ENCODE results near the gene PLVAP. TPM values are rescaled to one million over a fixed set of nuclear protein-coding genes. Genes with fewer than 3 reads are reported as not detected.

PLVAP gene
- total and polyA plus RNA-seq, 9 of the 15 experiments (the other 6 are each of a cell fraction or from before 2014, with no cell fraction given) = 0.09 to 0.84 (median 0.51) TPM; not detected in 4

GRCh38 chr19:17337675-17338432 lies 39.3 kb downstream of the PLVAP start (continued):
- no peak for TF ChIP-seq RBM15 (IDR thresholded peaks at IDR 0.05; ENCODE audit: insufficient read depth, low read length)
- no peak for TF ChIP-seq BRF2 (IDR thresholded peaks at IDR 0.05; ENCODE audit: borderline replicate concordance, insufficient read depth, insufficient read length)
- TF ChIP-seq THAP12 (CRISPR knock-in tag; IDR thresholded peaks at IDR 0.05) = peak; percentile 71
- no peak for TF ChIP-seq SMARCA4 (IDR thresholded peaks at IDR 0.05)
- TF ChIP-seq PPARD (CRISPR knock-in tag; IDR thresholded peaks at IDR 0.05) = no peak
- no peak for TF ChIP-seq C11orf30 (IDR thresholded peaks at IDR 0.05; ENCODE audit: low read depth)
- no peak for TF ChIP-seq HOXB6 (CRISPR knock-in tag; IDR thresholded peaks at IDR 0.05; ENCODE audit: borderline replicate concordance)
- peak; percentile 81 for TF ChIP-seq ZFX (CRISPR knock-in tag; IDR thresholded peaks at IDR 0.05)
- TF ChIP-seq MAFF (IDR thresholded peaks at IDR 0.05; ENCODE audit: low read length) = no peak
- no peak for TF ChIP-seq ZC3H11A (IDR thresholded peaks at IDR 0.05; ENCODE audit: low read depth, low read length)
- TF ChIP-seq ZNF766 (CRISPR knock-in tag; conservative IDR thresholded peaks at IDR 0.05) = peak; percentile 12; the same call in 1 of the 2 replicates
- no peak for TF ChIP-seq DMBX1 (CRISPR knock-in tag; IDR thresholded peaks at IDR 0.05; ENCODE audit: borderline replicate concordance)
- TF ChIP-seq MLLT1 (IDR thresholded peaks at IDR 0.05) = no peak
- peak; percentile 75 for TF ChIP-seq SAP30 (IDR thresholded peaks at IDR 0.05; ENCODE audit: borderline replicate concordance, insufficient read depth, low read depth, low read length, poor library complexity, severe bottlenecking)
- peak; percentile 27 for TF ChIP-seq CCNT2 (IDR thresholded peaks at IDR 0.05; ENCODE audit: borderline replicate concordance, extremely low read depth, insufficient read length, low read depth, low read length)
- no peak for TF ChIP-seq ETV6 (IDR thresholded peaks at IDR 0.05; ENCODE audit: borderline replicate concordance in 1 of 2, low read depth in 2 of 2, low read length in 1 of 2)
- no peak; the same call in 1 of the 2 replicates for TF ChIP-seq ETV6 (CRISPR knock-in tag; IDR thresholded peaks at IDR 0.05; ENCODE audit: borderline replicate concordance)
- TF ChIP-seq MIER1 (IDR thresholded peaks at IDR 0.05; ENCODE audit: low read depth) = no peak
- TF ChIP-seq GATAD2B (IDR thresholded peaks at IDR 0.05; ENCODE audit: borderline replicate concordance) = no peak
- TF ChIP-seq SNIP1 (IDR thresholded peaks at IDR 0.05; ENCODE audit: low read depth) = no peak
- no peak for TF ChIP-seq CHD1 (IDR thresholded peaks at IDR 0.05; ENCODE audit: low read length)
- TF ChIP-seq U2AF1 (optimal IDR thresholded peaks at IDR 0.05; ENCODE audit: low read depth, low read length) = no peak
- TF ChIP-seq POLR2A (conservative IDR thresholded peaks at IDR 0.05) = peak; percentile 45; the same call in 1 of the 2 replicates
- TF ChIP-seq RBM17 (IDR thresholded peaks at IDR 0.05; ENCODE audit: borderline replicate concordance, low read depth, low read length) = no peak
- no peak for TF ChIP-seq ZNF408 (CRISPR knock-in tag; IDR thresholded peaks at IDR 0.05; ENCODE audit: low read depth)

All from K562 (cell line).